Activated naive CD4-positive, alpha-beta T cell (primary cell): ENCODE results near the gene DGKG.

ENCODE experiments used
- DNase-seq, 4 experiments: peaks; one replicate each; lab custom pipeline; 2025; lab: John Stamatoyannopoulos, UW

The DGKG gene

GRCh38 chr3:186361762-186362536, at the start of gene DGKG:
DGKG (minus strand) TSS chr3:186362234; CDS start chr3:186320459, 41,775 bp downstream.
- DNase-seq, result no peak

- DNase-seq, result no peak
Observed at GRCh38 chr3:186411089-186411488, 49.1 kb upstream of the DGKG start.

GRCh38 chr3:186406669-186407635, 44.9 kb upstream of the DGKG start:
- DNase-seq, result no peak

GRCh38 chr3:186401556-186401955, 39.5 kb upstream of the DGKG start:
- DNase-seq, result no peak

GRCh38 chr3:186400662-186401061, 38.6 kb upstream of the DGKG start:
- DNase-seq, result no peak

GRCh38 chr3:186400026-186400425, 38.0 kb upstream of the DGKG start:
- DNase-seq, result no peak

GRCh38 chr3:186394566-186395217, 32.7 kb upstream of the DGKG start:
- no peak for DNase-seq

GRCh38 chr3:186386883-186387560, 25.0 kb upstream of the DGKG start:
- no peak for DNase-seq

- DNase-seq, result no peak
Observed at GRCh38 chr3:186385856-186386602, 24.0 kb upstream of the DGKG start.

- no peak for DNase-seq
Observed at GRCh38 chr3:186383026-186383993, 21.3 kb upstream of the DGKG start.

- DNase-seq, result no peak
Observed at GRCh38 chr3:186382217-186382885, 20.3 kb upstream of the DGKG start.

GRCh38 chr3:186381424-186382216, 19.6 kb upstream of the DGKG start:
- DNase-seq, result no peak

- no peak for DNase-seq
Observed at GRCh38 chr3:186380622-186381380, 18.8 kb upstream of the DGKG start.

- DNase-seq, result no peak
Observed at GRCh38 chr3:186375443-186375842, 13.4 kb upstream of the DGKG start.

- DNase-seq, result no peak
Observed at GRCh38 chr3:186374376-186374775, 12.3 kb upstream of the DGKG start.

GRCh38 chr3:186369217-186369616, 7.2 kb upstream of the DGKG start:
- no peak for DNase-seq

GRCh38 chr3:186368717-186369116, 6.7 kb upstream of the DGKG start:
- no peak for DNase-seq

GRCh38 chr3:186368176-186368575, 6.1 kb upstream of the DGKG start:
- no peak for DNase-seq
